Cardiac septum (tissue), 1 donor: ENCODE data around the gene AVPR1A. TPM values are rescaled to one million over a fixed set of nuclear protein-coding genes. Genes with fewer than 3 reads are reported as not detected.
"Not testable (repeated sequence)": the region's sequence is repeated elsewhere in the genome, so short reads cannot be mapped to it uniquely, and the experiment has no call there.

Experiments
- DNase-seq: peaks from one replicate; pipeline ENCODE4 v3.0.0-alpha.2; 2020; ENCODE audit warnings: low spot score
- intact Hi-C: fragments of 100-400 bp; cut with DNase I; formaldehyde crosslinking; loops from one replicate; pipeline ENCODE4 v1.14.0; 2022
- long read RNA-seq: library from polyadenylated mRNA; unstranded; transcript quantifications from one replicate; pipeline ENCODE4 v2.0.0, GENCODE V29; 2021
- total RNA-seq: library from RNA; stranded (reverse); fragmentation: NEBNext Ultra II Directional; extraction: Animal tissue kit (Norgen Biotek cat#: 25700); gene quantifications from one replicate; pipeline ENCODE4 v1.2.1, GENCODE V29; 2021
- donor health status: DM: no; HTN: no; CAD: no.

AVPR1A gene
- 1.4 TPM for total RNA-seq
- long read RNA-seq, full-length matches to known transcripts, result 1 of 1 reads
- long read RNA-seq, partial matches to known transcripts, result 0 of 1 reads
- long read RNA-seq, other reads (novel, unspliced or antisense), result 0 of 1 reads

DNA sequence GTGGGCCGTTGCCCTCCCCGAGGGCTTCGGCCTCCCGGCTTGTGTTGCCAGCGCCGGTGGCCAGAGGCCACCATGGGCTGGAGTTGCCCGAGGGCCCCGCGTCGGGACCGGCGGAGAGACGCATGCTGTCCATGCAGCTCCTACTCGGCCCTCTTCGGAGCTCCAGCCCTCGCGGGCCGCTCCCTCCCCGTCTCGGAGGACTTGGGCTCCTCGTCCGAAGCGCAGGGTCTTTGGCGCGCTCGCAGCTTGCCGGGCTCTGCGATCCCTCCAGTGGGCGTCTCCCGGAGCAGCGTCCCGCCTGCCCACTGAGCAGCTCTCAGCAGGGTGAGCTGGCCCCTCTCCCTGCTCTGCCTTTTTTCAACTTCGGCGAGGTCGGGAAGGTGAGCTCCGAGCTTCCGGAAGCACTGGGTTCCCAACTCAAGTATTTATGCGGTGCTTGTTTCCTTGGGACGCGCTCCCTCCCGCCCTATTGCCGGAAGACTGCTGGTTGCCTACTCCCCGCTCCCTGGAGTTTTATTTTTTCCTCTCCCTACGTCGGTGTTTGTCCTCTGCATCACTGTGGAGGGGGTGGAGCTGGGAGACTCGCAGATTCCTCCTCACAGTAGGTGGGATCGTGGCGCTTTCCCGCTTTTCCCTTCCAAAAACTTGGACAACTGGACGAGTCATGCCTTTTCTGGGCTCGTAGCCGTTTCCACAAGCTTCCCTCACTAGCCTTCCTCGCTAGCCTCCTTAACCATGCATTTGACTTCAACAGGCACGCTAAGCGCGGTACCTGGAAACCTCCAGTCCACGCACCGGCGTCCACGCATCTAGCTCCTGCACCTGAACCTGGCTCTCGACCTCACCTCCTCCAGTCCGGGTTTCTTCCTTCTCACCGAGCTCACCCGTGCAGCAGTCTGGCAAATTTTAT is at the start of gene AVPR1A:
Gene AVPR1A, minus strand, starts transcription at position 489 of the 910 bp plus-strand sequence. Its CDS starts 365 bp downstream, at position 124.
- DNase-seq, result peak; percentile 74
- intact Hi-C loops, result loop anchor here (10.0 kb wide), 1 partner anchor 154 kb away; no protein-coding TSS in a partner anchor

DNA sequence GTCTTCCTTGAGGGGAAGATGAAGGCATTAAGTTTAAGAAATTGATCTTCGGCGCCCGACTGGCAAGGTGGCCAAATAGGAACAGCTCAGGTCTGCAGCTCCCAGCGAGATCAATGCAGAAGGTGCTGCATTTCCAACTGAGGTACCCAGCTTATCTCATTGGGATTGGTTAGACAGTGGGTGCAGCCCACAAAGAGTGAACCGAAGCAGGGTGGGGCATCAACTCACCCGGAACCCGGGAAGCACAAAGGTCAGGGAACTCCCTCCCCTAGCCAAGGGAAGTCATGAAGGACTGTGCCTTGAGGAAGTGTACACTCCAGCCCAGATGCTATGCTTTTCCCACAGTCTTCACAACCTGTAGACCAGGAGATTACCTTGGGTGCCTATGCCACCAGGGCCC is 45.2 kb upstream of the AVPR1A start:
- intact Hi-C loops, result no loop called here
- DNase-seq, result no peak

DNA sequence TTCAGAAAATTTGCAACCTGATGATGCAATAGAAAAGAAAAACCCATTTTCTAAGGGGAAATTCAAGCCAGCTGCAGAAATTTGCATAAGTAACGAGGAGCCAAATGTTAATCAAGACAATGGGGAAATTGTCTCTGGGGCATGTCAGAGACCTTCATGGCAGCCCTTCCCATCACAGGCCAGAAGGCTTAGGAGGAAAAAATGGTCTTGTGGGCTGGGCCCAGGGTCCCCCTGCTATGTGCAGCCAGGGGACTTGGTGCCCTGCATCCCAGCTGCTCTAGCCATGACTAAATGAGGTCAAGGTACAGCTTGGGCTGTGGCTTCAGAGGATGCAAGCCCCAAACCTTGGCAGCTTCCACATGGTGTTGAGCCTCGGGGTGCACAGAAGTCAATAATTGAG is 28.2 kb upstream of the AVPR1A start:
- intact Hi-C loops, result no loop called here

DNA sequence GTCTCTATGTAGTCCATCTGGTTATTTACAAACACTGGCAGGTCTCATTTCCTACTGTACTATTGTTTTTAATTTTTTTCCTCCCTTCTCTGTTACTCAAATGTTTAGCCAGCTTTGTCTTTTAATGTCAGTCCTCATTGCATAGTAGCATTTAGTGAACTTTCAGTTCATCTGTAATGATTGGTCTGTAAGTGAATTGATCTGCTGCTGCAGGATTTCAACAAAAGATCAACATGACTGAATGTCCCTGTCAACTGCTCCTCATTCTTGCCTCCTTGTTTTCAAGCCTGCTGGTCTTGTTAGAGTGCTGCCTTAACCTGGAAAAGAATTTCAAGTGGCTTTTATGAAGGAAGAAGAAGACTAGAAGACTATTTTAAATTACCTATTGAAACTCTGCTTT is 19.3 kb upstream of the AVPR1A start:
- intact Hi-C loops, result no loop called here
- no peak for DNase-seq

More for the DNA sequence above, 28.2 kb upstream of the AVPR1A start:
- DNase-seq, result no peak

- DNase-seq, intact Hi-C loops: not testable (repeated sequence)
Observed at GRCh38 chr12:63167741-63168140, 16.7 kb upstream of the AVPR1A start.

DNA sequence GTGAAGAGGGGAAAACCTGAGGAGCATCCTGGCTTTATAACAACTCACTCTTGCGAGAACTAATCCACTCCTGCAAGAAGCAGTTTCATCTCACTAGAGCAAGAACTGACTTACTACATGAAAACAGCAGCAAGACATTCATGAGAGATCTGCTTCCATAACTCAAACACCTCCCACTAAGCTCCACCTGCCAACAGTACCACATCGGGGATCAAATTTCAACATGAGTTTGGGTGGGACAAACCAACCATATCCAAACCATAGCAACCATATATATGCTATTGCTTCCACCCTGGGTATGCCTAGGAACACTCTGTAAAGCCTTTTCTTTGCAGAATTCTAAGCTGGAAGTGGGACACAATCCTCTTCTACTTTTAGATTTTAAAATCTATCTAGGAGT is 13.9 kb upstream of the AVPR1A start:
- no peak for DNase-seq
- intact Hi-C loops, result no loop called here

DNA sequence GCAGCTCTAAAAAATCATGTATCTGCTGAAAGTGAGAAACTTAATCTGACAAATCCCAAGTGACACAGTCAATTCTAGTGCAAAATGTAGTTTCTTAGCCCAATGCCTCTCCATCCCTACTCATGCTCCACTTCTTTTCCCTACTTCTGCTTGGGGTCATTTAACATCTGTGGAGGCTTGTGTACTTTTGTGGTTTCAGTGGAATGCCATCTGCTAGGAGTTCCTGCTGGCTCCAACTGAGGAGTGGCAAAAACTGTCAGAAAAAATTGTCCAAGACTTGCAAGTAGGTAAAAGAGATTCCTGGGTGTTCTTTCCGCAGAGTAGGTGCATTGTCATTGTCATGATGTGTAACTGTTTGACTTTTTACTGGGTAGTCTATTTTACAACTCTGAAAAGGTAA is 12.5 kb upstream of the AVPR1A start:
- no peak for DNase-seq
- intact Hi-C loops, result no loop called here

DNA sequence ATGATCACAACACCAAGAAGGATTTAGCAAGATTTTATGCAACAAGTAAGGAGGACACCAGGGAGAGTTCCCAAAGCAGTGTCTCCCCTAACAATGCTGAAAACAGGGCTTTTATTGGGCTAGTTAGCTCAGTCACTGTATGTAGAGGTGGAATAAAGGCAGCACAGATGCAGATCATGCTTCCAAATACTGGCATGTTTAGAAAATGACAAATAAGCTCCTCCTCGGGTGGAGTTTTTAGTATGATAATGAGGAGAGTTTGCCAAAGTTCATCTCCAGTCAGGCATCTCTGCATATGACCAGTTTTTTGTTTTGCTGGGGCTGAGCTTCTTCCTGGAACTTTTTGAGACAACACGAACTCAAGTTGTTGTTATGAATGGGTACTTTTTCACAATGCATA is 4.4 kb upstream of the AVPR1A start:
- DNase-seq, result no peak
- intact Hi-C loops, result loop anchor here (10.0 kb wide), 1 partner anchor 149 kb away; no protein-coding TSS in a partner anchor

GRCh38 chr12:63154560-63154959 is 3.6 kb upstream of the AVPR1A start:
- intact Hi-C loops, result loop anchor here (10.0 kb wide), 1 partner anchor 150 kb away; no protein-coding TSS in a partner anchor
- no peak for DNase-seq

DNA sequence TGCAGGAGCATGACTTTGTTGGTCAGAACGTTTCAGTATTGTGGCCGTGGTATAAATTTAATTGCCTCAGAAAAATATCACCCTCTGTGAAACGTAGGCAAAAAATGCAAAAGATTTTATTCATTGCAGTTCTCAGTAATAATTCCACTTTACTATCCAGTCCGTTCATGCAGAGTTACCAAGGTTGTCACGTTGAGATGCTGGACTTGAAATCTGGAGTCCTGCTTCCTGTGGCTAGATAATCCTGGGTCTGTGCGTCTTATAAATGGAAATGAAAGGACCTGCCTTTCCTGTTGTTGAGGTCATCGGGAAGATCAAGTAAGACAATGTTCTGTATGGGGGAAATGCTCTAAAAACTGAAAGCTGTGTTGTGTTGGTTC is 1.3 kb upstream of the AVPR1A start:
- intact Hi-C loops, result loop anchor here (10.0 kb wide), 1 partner anchor 152 kb away; no protein-coding TSS in a partner anchor
- no peak for DNase-seq

DNA sequence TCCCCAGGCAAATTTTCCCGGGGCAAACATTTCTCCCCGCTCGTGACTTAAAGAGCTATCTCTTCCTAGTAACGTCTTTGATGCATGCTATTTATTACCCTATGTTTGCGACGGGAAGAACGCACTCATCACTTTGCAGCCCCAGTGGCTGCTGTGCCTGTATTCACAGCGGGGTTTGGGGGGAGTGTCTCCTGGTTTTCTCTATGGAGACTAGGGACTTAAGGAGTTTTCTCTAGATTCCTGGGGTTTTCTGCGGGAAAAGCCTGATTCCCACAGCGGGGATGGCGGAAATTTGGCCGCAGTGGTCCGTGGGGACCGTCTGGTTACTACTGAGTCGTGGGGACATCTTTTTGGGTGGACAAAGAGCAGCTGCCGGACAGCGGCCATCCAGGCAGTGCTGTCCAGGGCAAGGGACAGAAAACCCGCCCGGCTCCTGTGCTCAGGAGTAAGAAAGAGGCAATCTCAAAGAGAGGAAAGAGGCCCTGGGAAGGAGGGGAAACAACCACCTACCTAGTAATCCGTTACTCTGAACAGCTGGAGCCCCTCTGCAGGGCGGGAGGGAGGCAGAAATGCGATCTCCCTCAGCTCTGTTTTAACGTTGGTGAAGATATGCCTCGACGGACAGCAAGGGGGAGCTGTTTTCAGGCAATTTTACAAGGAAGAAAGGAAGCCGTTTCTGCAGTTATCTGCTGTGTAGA is 771 bp upstream of the AVPR1A start:
- intact Hi-C loops, result loop anchor here (10.0 kb wide), 1 partner anchor 153 kb away; no protein-coding TSS in a partner anchor
- peak; percentile 71 for DNase-seq

- intact Hi-C loops, result loop anchor here (10.0 kb wide), 1 partner anchor 155 kb away; no protein-coding TSS in a partner anchor
- no peak for DNase-seq
Observed at GRCh38 chr12:63149909-63150712, 890 bp downstream of the AVPR1A start.

GRCh38 chr12:63144556-63144955 is 6.4 kb downstream of the AVPR1A start:
- no peak for DNase-seq
- intact Hi-C loops, result no loop called here

GRCh38 chr12:63138488-63138887 is 12.5 kb downstream of the AVPR1A start:
- no peak for DNase-seq
- intact Hi-C loops, result no loop called here

DNA sequence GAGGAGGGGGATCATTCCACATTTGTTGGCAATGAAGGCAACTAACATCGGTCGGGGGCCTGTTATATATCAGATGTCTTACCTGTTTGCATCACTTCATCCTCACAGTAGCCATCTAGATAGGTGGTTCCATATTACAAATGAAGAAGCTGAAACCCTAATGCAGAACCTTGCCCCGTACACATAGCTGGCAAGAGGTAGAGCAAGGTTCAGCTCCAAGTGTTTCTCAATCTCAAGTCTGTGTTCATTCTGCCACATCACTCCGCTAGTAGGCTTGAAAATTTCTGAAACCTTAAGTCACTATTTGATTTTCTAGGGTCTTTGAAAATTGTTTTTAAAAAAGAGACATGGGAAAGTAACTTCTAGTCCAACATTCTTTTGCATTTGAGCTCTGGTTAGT is 17.0 kb downstream of the AVPR1A start:
- intact Hi-C loops, result no loop called here
- no peak for DNase-seq

GRCh38 chr12:63132201-63132600 is 18.8 kb downstream of the AVPR1A start:
- intact Hi-C loops, result no loop called here

GRCh38 chr12:63129927-63130326 is 21.1 kb downstream of the AVPR1A start:
- DNase-seq, result no peak
- intact Hi-C loops, result no loop called here

More at GRCh38 chr12:63132201-63132600, 18.8 kb downstream of the AVPR1A start:
- DNase-seq, result no peak

DNA sequence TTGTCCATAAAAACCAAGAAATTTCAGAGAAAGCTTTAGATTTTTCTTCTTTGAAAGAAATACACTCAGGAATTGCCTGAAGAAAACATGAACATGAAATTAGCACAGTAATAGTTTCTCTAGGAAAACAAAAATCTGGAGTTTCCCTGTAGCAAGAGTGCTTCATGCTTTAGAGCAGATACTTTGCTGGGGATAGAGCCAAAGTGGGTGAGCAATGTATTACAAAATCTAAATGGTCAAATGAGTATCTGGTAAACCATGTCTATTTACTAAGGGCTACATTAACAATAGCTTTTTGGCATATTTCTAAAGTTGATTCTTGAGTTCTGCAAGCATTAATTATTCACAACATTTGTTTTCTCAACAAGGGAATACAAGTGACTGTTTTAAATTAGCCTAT is 26.2 kb downstream of the AVPR1A start:
- intact Hi-C loops, result no loop called here
- no peak for DNase-seq

GRCh38 chr12:63103494-63104131 is 47.4 kb downstream of the AVPR1A start:
- DNase-seq, result no peak
- intact Hi-C loops, result loop anchor here (10.0 kb wide), 1 partner anchor 701 kb away; no protein-coding TSS in a partner anchor
